HL-60/S4 treated with retinoic acid at 250 ng/mL for 4 days and 3 days (cell line): ENCODE results near the gene TRAF5.
"Not testable (repeated sequence)": the region's sequence is repeated elsewhere in the genome, so short reads cannot be mapped to it uniquely, and the experiment has no call there.

Experiments
- in situ Hi-C: fragments of 300-500 bp; cut with MboI; formaldehyde crosslinking; loops from 2 replicates; pipeline ENCODE4 v1.7.0; 2022; ENCODE audit warnings: low sequenced_read_pairs

The TRAF5 gene

GRCh38 chr1:211376807-211377470 is 50.3 kb downstream of the TRAF5 start:
- in situ Hi-C loops = no loop called here

GRCh38 chr1:211377539-211378450 is 51.2 kb downstream of the TRAF5 start:
- in situ Hi-C loops = no loop called here

- in situ Hi-C loops = no loop called here
Measured at GRCh38 chr1:211378844-211379243, 52.2 kb downstream of the TRAF5 start.

- in situ Hi-C loops = no loop called here
Measured at GRCh38 chr1:211379446-211379845, 52.8 kb downstream of the TRAF5 start.

GRCh38 chr1:211381481-211382181 is 55.0 kb downstream of the TRAF5 start:
- in situ Hi-C loops = no loop called here

- in situ Hi-C loops = no loop called here
Measured at GRCh38 chr1:211382182-211382713, 55.6 kb downstream of the TRAF5 start.

- in situ Hi-C loops = no loop called here
Measured at GRCh38 chr1:211382714-211383480, 56.3 kb downstream of the TRAF5 start.

GRCh38 chr1:211384524-211384923 is 57.9 kb downstream of the TRAF5 start:
- in situ Hi-C loops = no loop called here

GRCh38 chr1:211386921-211387320 is 60.3 kb downstream of the TRAF5 start:
- in situ Hi-C loops = no loop called here

- in situ Hi-C loops = not testable (repeated sequence)
Measured at GRCh38 chr1:211390829-211391228, 64.2 kb downstream of the TRAF5 start.

- in situ Hi-C loops = no loop called here
Measured at GRCh38 chr1:211393203-211393602, 66.6 kb downstream of the TRAF5 start.

- in situ Hi-C loops = not testable (repeated sequence)
Measured at GRCh38 chr1:211398266-211398930, 71.8 kb downstream of the TRAF5 start.

- in situ Hi-C loops = not testable (repeated sequence)
Measured at GRCh38 chr1:211399851-211400393, 73.3 kb downstream of the TRAF5 start.

- in situ Hi-C loops = not testable (repeated sequence)
Measured at GRCh38 chr1:211401751-211402150, 75.1 kb downstream of the TRAF5 start.

- in situ Hi-C loops = not testable (repeated sequence)
Measured at GRCh38 chr1:211406086-211406485, 79.5 kb downstream of the TRAF5 start.

- in situ Hi-C loops = not testable (repeated sequence)
Measured at GRCh38 chr1:211407749-211408148, 81.1 kb downstream of the TRAF5 start.

- in situ Hi-C loops = no loop called here
Measured at GRCh38 chr1:211411639-211412038, 85.0 kb downstream of the TRAF5 start.

GRCh38 chr1:211415700-211416099 is 89.1 kb downstream of the TRAF5 start:
- in situ Hi-C loops = no loop called here

GRCh38 chr1:211416246-211416627 is 89.6 kb downstream of the TRAF5 start:
- in situ Hi-C loops = not testable (repeated sequence)
